ENCODE measurements around the gene PRPSAP2.
A peak's percentile ranks its signal among the peaks of the same experiment; 100 is the strongest.

The PRPSAP2 gene

GRCh38 chr17:18896947-18897346, 39.0 kb downstream of the PRPSAP2 start:
- Histone ChIP-seq H3K9me3 (replicated peaks; ENCODE audit: low read length) (no peaks in the 10 kb centered on the region), H3K4me3 (ENCODE audit: low read length) (no peak overlapping the region), H3K4me2 (ENCODE audit: low read length) (no peak overlapping the region), H3K9ac (ENCODE audit: low read depth, low read length) (no peak overlapping the region), H3K27me3 (ENCODE audit: control insufficient read depth, insufficient read depth, low read length) (no peaks in the 10 kb centered on the region), H3K36me3 (ENCODE audit: insufficient read depth, low read length) (peaks cover 12% of the 10 kb centered on the region), H3K4me1 (ENCODE audit: control insufficient read depth, insufficient read depth, low read length) (no peaks in the 10 kb centered on the region)

GRCh38 chr17:18904482-18904881, 46.6 kb downstream of the PRPSAP2 start:
- Histone ChIP-seq H3K4me2 (ENCODE audit: low read length) (no peak overlapping the region), H3K9ac (ENCODE audit: low read depth, low read length) (no peak overlapping the region), H3K9me3 (replicated peaks; ENCODE audit: low read length) (no peaks in the 10 kb centered on the region), H3K4me1 (ENCODE audit: control insufficient read depth, insufficient read depth, low read length) (no peaks in the 10 kb centered on the region), H3K36me3 (ENCODE audit: insufficient read depth, low read length) (peaks cover 16% of the 10 kb centered on the region), H3K27me3 (ENCODE audit: control insufficient read depth, insufficient read depth, low read length) (no peaks in the 10 kb centered on the region), H3K4me3 (ENCODE audit: low read length) (no peak overlapping the region)

GRCh38 chr17:18905226-18905625, 47.3 kb downstream of the PRPSAP2 start:
- no peaks in the 10 kb centered on the region for H3K9me3 ChIP-seq (replicated peaks; ENCODE audit: low read length)

GRCh38 chr17:18910326-18910725, 52.4 kb downstream of the PRPSAP2 start:
- H3K27me3 ChIP-seq (ENCODE audit: control insufficient read depth, insufficient read depth, low read length): no peaks in the 10 kb centered on the region

More at GRCh38 chr17:18905226-18905625, 47.3 kb downstream of the PRPSAP2 start:
- Histone ChIP-seq H3K4me1 (ENCODE audit: control insufficient read depth, insufficient read depth, low read length) (no peaks in the 10 kb centered on the region), H3K4me3 (ENCODE audit: low read length) (no peak overlapping the region), H3K27me3 (ENCODE audit: control insufficient read depth, insufficient read depth, low read length) (no peaks in the 10 kb centered on the region), H3K4me2 (ENCODE audit: low read length) (no peak overlapping the region), H3K36me3 (ENCODE audit: insufficient read depth, low read length) (peaks cover 16% of the 10 kb centered on the region), H3K9ac (ENCODE audit: low read depth, low read length) (no peak overlapping the region)

GRCh38 chr17:18910881-18911280, 53.0 kb downstream of the PRPSAP2 start:
- Histone ChIP-seq H3K4me1 (ENCODE audit: control insufficient read depth, insufficient read depth, low read length) (no peaks in the 10 kb centered on the region), H3K4me3 (ENCODE audit: low read length) (no peak overlapping the region), H3K36me3 (ENCODE audit: insufficient read depth, low read length) (peaks cover 17% of the 10 kb centered on the region), H3K27me3 (ENCODE audit: control insufficient read depth, insufficient read depth, low read length) (no peaks in the 10 kb centered on the region), H3K9me3 (replicated peaks; ENCODE audit: low read length) (no peaks in the 10 kb centered on the region), H3K9ac (ENCODE audit: low read depth, low read length) (no peak overlapping the region), H3K4me2 (ENCODE audit: low read length) (no peak overlapping the region)

More at GRCh38 chr17:18910326-18910725, 52.4 kb downstream of the PRPSAP2 start:
- Histone ChIP-seq H3K4me1 (ENCODE audit: control insufficient read depth, insufficient read depth, low read length) (no peaks in the 10 kb centered on the region), H3K4me3 (ENCODE audit: low read length) (no peak overlapping the region), H3K4me2 (ENCODE audit: low read length) (no peak overlapping the region), H3K9me3 (replicated peaks; ENCODE audit: low read length) (no peaks in the 10 kb centered on the region), H3K9ac (ENCODE audit: low read depth, low read length) (no peak overlapping the region), H3K36me3 (ENCODE audit: insufficient read depth, low read length) (peaks cover 17% of the 10 kb centered on the region)

- Histone ChIP-seq H3K4me1 (ENCODE audit: control insufficient read depth, insufficient read depth, low read length) (peaks cover 21% of the 10 kb centered on the region), H3K27me3 (ENCODE audit: control insufficient read depth, insufficient read depth, low read length) (no peaks in the 10 kb centered on the region), H3K9ac (ENCODE audit: low read depth, low read length) (no peak overlapping the region), H3K9me3 (replicated peaks; ENCODE audit: low read length) (no peaks in the 10 kb centered on the region), H3K36me3 (ENCODE audit: insufficient read depth, low read length) (peaks cover 18% of the 10 kb centered on the region), H3K4me3 (ENCODE audit: low read length) (no peak overlapping the region), H3K4me2 (ENCODE audit: low read length) (no peak overlapping the region)
These were observed 59.0 kb downstream of the PRPSAP2 start for GRCh38 chr17:18916816-18917500.

GRCh38 chr17:18917506-18918032, 59.6 kb downstream of the PRPSAP2 start:
- Histone ChIP-seq H3K4me3 (ENCODE audit: low read length) (no peak overlapping the region), H3K4me1 (ENCODE audit: control insufficient read depth, insufficient read depth, low read length) (peaks cover 25% of the 10 kb centered on the region), H3K27me3 (ENCODE audit: control insufficient read depth, insufficient read depth, low read length) (no peaks in the 10 kb centered on the region), H3K9me3 (replicated peaks; ENCODE audit: low read length) (no peaks in the 10 kb centered on the region), H3K36me3 (ENCODE audit: insufficient read depth, low read length) (peaks cover 13% of the 10 kb centered on the region), H3K4me2 (ENCODE audit: low read length) (no peak overlapping the region), H3K9ac (ENCODE audit: low read depth, low read length) (no peak overlapping the region)

GRCh38 chr17:18919963-18920362, 62.0 kb downstream of the PRPSAP2 start:
- Histone ChIP-seq H3K4me2 (ENCODE audit: low read length) (no peak overlapping the region), H3K27me3 (ENCODE audit: control insufficient read depth, insufficient read depth, low read length) (no peaks in the 10 kb centered on the region), H3K4me3 (ENCODE audit: low read length) (no peak overlapping the region), H3K36me3 (ENCODE audit: insufficient read depth, low read length) (peaks cover 8% of the 10 kb centered on the region), H3K9ac (ENCODE audit: low read depth, low read length) (no peak overlapping the region), H3K4me1 (ENCODE audit: control insufficient read depth, insufficient read depth, low read length) (peaks cover 25% of the 10 kb centered on the region), H3K9me3 (replicated peaks; ENCODE audit: low read length) (no peaks in the 10 kb centered on the region)

- no peak overlapping the region for H3K4me3 ChIP-seq (ENCODE audit: low read length)
- peak overlapping the region; percentile 59 for H3K4me2 ChIP-seq (ENCODE audit: low read length)
- H3K4me1 ChIP-seq (ENCODE audit: control insufficient read depth, insufficient read depth, low read length): peaks cover 25% of the 10 kb centered on the region
- peaks cover 14% of the 10 kb centered on the region for H3K36me3 ChIP-seq (ENCODE audit: insufficient read depth, low read length)
- no peak overlapping the region for H3K9ac ChIP-seq (ENCODE audit: low read depth, low read length)
- no peaks in the 10 kb centered on the region for H3K27me3 ChIP-seq (ENCODE audit: control insufficient read depth, insufficient read depth, low read length)
- H3K9me3 ChIP-seq (replicated peaks; ENCODE audit: low read length): no peaks in the 10 kb centered on the region
These were observed 63.0 kb downstream of the PRPSAP2 start for GRCh38 chr17:18920911-18921441.

GRCh38 chr17:18921485-18921884, 63.6 kb downstream of the PRPSAP2 start:
- Histone ChIP-seq H3K9me3 (replicated peaks; ENCODE audit: low read length) (no peaks in the 10 kb centered on the region), H3K9ac (ENCODE audit: low read depth, low read length) (no peak overlapping the region), H3K4me2 (ENCODE audit: low read length) (peak overlapping the region; percentile 59), H3K36me3 (ENCODE audit: insufficient read depth, low read length) (peaks cover 15% of the 10 kb centered on the region), H3K27me3 (ENCODE audit: control insufficient read depth, insufficient read depth, low read length) (no peaks in the 10 kb centered on the region), H3K4me1 (ENCODE audit: control insufficient read depth, insufficient read depth, low read length) (peaks cover 25% of the 10 kb centered on the region), H3K4me3 (ENCODE audit: low read length) (no peak overlapping the region)

- no peaks in the 10 kb centered on the region for H3K9me3 ChIP-seq (replicated peaks; ENCODE audit: low read length)
- no peak overlapping the region for H3K9ac ChIP-seq (ENCODE audit: low read depth, low read length)
- H3K36me3 ChIP-seq (ENCODE audit: insufficient read depth, low read length): peaks cover 19% of the 10 kb centered on the region
- H3K4me1 ChIP-seq (ENCODE audit: control insufficient read depth, insufficient read depth, low read length): peaks cover 25% of the 10 kb centered on the region
- H3K27me3 ChIP-seq (ENCODE audit: control insufficient read depth, insufficient read depth, low read length): no peaks in the 10 kb centered on the region
- H3K4me2 ChIP-seq (ENCODE audit: low read length): no peak overlapping the region
- H3K4me3 ChIP-seq (ENCODE audit: low read length): no peak overlapping the region
These were observed 64.1 kb downstream of the PRPSAP2 start for GRCh38 chr17:18921912-18922451.

Measured in skeletal muscle satellite cell (primary cell).